BJ (cell line): ENCODE data around the gene KDM8. TPM values are rescaled to one million over a fixed set of nuclear protein-coding genes. Genes with fewer than 3 reads are reported as not detected.

Source experiments
- CTCF ChIA-PET: fragments of 350-600 bp; formaldehyde crosslinking; extraction: SDS; loops from one replicate; lab custom pipeline; 2021; ENCODE audit warnings: antibody characterized with exemption, inconsistent platforms; lab: Yijun Ruan, JAX
- POLR2A ChIA-PET: fragments of 300-600 bp; sonication (Branson Sonifier 250); formaldehyde crosslinking; extraction: SDS; loops from one replicate; lab custom pipeline; 2021; ENCODE audit warnings: antibody characterized with exemption; lab: Charles Lee
- DNase-seq: peaks from one replicate; pipeline ENCODE4 v3.0.0-alpha.2; 2011; ENCODE audit warnings: low read depth
- H3K27me3 ChIP-seq: 2 replicates; pipeline ENCODE4 v1.6.0; 2011; ENCODE audit warnings: low read length; ENCODE audit not compliant: control insufficient read depth, insufficient read depth
- H3K36me3 ChIP-seq: 2 replicates; pipeline ENCODE4 v1.5.1; 2011; ENCODE audit warnings: low read length; ENCODE audit not compliant: control insufficient read depth, insufficient read depth
- H3K4me3 ChIP-seq: 2 replicates; pipeline ENCODE4 v1.5.1; 2011; ENCODE audit warnings: low read depth, mild to moderate bottlenecking, control low read depth, low read length
- polyA plus RNA-seq: library from polyadenylated mRNA; depleted of rRNA; stranded (reverse); fragments of >200 nt; gene quantifications from 2 replicates; pipeline ENCODE4 v1.2.3, GENCODE V29; 2011
- TF ChIP-seq, protein P1 (sequence below): IDR thresholded peaks from 2 replicates; pipeline ENCODE4 v1.5.1; 2011; ENCODE audit warnings: low read depth, mild to moderate bottlenecking, control low read depth, inconsistent platforms, low read length, moderate library complexity; ENCODE audit not compliant: insufficient read depth

The KDM8 gene
- polyA plus RNA-seq, 1 experiment: 3.7 TPM

DNA sequence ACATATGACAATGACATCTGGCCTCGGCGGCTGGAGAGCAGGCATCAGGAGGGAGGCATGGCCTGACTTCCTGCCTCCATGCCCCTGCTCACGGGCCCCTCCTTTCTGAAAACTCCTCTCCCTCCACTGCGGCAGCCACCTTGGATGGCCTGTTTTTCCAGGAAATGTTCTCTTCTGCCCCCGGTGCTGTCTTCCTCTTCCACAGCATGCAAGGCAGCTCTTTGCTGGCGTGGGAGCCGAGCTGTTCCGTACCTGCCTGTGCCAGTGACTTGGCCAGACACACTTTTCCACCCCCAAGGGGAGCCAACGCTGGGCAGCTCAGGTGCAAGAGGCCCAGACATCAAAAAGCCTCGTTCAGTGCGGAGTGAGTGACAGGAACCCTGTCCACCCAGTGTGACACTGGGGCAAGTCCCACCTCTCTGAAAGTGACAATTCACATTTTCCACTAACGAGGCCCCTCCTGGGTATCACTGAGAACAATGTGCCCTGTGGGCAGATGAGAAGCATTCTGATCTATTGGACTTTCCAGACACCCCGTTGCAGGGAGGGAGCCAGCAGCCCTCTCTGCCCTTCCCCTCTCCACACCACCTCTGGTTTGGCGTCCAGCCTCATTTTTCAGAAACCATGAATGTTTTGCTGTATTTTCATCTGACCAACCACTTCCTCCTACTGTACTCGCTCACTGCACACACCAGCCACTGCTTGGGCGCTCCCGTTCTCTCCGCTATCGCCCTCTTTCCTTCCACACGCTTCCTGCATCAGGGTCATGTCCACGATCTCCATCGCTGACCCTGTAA, 34.1 kb downstream of the KDM8 start:
- DNase-seq: no peak
- H3K4me3 ChIP-seq: no peak overlapping the region
- TF ChIP-seq, protein P1, sequence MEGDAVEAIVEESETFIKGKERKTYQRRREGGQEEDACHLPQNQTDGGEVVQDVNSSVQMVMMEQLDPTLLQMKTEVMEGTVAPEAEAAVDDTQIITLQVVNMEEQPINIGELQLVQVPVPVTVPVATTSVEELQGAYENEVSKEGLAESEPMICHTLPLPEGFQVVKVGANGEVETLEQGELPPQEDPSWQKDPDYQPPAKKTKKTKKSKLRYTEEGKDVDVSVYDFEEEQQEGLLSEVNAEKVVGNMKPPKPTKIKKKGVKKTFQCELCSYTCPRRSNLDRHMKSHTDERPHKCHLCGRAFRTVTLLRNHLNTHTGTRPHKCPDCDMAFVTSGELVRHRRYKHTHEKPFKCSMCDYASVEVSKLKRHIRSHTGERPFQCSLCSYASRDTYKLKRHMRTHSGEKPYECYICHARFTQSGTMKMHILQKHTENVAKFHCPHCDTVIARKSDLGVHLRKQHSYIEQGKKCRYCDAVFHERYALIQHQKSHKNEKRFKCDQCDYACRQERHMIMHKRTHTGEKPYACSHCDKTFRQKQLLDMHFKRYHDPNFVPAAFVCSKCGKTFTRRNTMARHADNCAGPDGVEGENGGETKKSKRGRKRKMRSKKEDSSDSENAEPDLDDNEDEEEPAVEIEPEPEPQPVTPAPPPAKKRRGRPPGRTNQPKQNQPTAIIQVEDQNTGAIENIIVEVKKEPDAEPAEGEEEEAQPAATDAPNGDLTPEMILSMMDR: no peak
- peaks cover 9% of the 10 kb centered on the region for H3K36me3 ChIP-seq
- POLR2A ChIA-PET: interaction anchor here (0.6 kb wide), 1 partner anchor 138 kb away, joined by 6 read pairs; no protein-coding TSS in a partner anchor
- CTCF ChIA-PET: interaction anchor here (1.0 to 17.5 kb wide), 7 partner anchors 14 to 221 kb away, joined by 3 to 206 read pairs (median 4); partner anchors contain the start of gene KDM8
- H3K27me3 ChIP-seq: no peaks in the 10 kb centered on the region

DNA sequence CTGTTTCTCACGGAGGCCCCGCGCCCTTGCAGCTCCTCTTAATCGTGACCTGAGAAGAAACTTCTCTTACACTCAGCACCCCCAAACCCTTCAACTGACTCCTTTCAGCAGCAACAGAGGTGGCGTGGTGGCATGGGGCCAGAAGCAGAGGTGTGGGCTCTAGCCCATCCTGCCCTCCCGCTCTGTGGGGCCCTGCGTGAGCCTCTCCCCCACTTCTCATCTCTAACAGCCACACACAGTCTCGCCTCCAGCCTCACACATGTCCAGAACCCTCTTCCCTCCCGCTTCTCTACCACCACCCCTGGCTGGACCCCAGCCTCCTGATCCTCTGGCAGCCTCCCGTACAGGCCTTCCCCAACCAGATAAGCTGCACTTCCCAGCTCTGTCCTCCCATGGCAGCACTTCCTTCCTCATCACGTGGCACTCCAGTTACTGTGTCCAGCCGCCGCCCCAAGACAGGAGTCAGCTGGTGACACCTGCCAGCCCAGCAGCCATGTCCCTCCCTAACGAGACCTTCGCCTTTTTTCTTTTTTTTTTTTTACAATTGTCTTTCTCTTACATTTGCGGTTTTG, 34.8 kb downstream of the KDM8 start:
- H3K36me3 ChIP-seq: peaks cover 7% of the 10 kb centered on the region
- no peaks in the 10 kb centered on the region for H3K27me3 ChIP-seq
- no peak for DNase-seq
- ChIA-PET CTCF (interaction anchor here (1.1 to 17.5 kb wide), 2 partner anchors 44 to 131 kb away, joined by 4 to 206 read pairs; no protein-coding TSS in a partner anchor), POLR2A (no interaction called here)
- no peak overlapping the region for H3K4me3 ChIP-seq
- TF ChIP-seq, protein P1: no peak

DNA sequence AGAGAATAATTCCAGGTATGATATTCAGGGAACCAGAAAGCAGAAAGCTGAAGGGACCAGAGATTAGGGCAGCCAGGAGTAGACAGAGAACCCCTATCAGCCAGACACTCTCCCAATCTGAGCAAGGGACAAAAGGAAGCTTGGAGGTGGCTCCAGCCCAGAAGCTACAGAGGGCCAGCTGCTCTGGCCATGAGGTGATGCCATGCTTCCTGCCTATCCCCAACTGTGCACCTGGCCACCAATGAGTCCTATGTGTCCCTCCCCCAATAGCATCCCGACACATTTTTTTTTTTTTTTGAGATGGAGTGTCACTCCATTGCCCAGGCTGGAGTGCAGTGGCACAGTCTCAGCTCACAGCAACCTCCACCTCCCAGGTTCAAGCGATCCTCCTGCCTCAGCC, 35.3 kb downstream of the KDM8 start:
- ChIA-PET CTCF (interaction anchor here (17.5 kb wide), 1 partner anchor 131 kb away, joined by 206 read pairs; no protein-coding TSS in a partner anchor), POLR2A (no interaction called here)
- TF ChIP-seq, protein P1: no peak

DNA sequence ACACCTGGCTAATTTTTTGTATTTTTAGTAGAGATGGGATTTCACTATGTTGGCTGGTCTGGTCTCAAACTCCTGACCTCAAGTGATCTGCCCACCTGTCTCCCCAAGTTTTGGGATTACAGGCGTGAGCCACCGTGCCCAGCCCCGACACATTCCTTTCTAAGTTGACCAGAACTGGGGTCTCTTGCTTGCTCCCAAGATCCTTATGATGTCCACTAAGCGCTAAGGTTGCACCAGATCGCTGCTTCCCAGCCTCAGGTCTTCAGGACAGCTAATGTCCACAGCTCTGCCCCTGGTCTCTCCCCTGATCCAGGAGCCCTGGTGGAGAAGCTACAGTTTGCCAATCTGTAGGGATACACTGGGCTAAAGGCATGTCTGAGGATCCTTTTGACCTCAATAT, 35.7 kb downstream of the KDM8 start:
- DNase-seq: no peak
- POLR2A ChIA-PET: no interaction called here
- Histone ChIP-seq H3K27me3 (no peaks in the 10 kb centered on the region), H3K4me3 (no peak overlapping the region), H3K36me3 (peaks cover 3% of the 10 kb centered on the region; the same call in 1 of the 2 replicates)
- CTCF ChIA-PET: interaction anchor here (17.5 kb wide), 1 partner anchor 130 kb away, joined by 206 read pairs; no protein-coding TSS in a partner anchor
- TF ChIP-seq, protein P1: no peak

More for the DNA sequence above, 35.3 kb downstream of the KDM8 start:
- H3K36me3 ChIP-seq: peaks cover 6% of the 10 kb centered on the region
- H3K4me3 ChIP-seq: no peak overlapping the region
- no peaks in the 10 kb centered on the region for H3K27me3 ChIP-seq
- DNase-seq: no peak
